DMS114 treated with DMSO at 0.1 percent for 48 hours (cell line): Measurements from ENCODE around the gene MINAR1.

Experiments
- DNase-seq: peaks from one replicate; lab custom pipeline; 2025; ENCODE audit not compliant: unreplicated experiment; lab: John Stamatoyannopoulos, UW

MINAR1 gene

GRCh38 chr15:79463043-79463780 lies 31.1 kb downstream of the MINAR1 start:
- no peak for DNase-seq

DNA sequence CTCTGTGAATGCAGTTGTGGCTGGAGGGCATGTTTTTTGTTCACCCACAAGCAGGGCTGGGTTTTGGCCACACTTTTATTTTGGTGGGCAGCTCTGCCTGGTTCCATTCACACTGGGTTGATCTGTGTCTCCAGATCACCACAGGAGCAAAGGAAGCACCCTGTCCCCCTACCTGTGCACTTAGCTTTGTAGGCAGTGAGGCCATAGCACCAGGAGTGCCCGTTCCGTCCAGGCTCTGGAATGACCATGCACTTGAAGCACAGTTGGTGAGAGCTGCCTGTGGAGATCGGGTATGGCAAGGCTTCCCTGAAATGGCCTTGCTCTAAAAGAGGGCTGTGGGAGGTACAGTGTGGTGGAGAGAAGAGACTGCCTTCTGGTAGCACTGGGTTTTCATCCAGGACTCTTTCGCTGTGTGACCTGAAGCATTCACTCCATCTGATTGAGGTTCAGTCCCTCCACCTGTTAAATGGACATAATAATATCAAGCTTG lies 31.7 kb downstream of the MINAR1 start:
- DNase-seq: no peak

DNA sequence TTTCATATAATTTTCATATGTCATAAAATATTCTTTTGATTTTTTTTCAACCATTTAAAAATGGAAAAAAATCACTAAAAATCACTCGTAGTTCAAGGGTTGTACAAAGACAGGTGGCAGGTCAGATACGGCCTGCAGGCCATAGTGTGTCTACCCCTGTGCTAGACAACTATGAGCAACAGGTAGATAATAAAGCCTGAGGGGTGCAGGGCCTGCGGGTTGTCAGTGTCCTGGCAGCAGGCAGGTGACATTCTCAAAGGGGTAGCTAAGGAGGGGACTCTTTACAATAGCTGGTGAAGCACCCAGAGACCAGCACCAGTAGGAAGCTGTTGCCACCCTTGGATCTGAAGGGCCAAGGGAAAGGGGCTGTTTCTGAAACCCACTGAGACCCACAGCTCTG lies 34.4 kb downstream of the MINAR1 start:
- no peak for DNase-seq

- no peak for DNase-seq
These were observed 35.9 kb downstream of the MINAR1 start for GRCh38 chr15:79467865-79468586.

GRCh38 chr15:79472446-79472845 lies 40.3 kb downstream of the MINAR1 start:
- DNase-seq: no peak

DNA sequence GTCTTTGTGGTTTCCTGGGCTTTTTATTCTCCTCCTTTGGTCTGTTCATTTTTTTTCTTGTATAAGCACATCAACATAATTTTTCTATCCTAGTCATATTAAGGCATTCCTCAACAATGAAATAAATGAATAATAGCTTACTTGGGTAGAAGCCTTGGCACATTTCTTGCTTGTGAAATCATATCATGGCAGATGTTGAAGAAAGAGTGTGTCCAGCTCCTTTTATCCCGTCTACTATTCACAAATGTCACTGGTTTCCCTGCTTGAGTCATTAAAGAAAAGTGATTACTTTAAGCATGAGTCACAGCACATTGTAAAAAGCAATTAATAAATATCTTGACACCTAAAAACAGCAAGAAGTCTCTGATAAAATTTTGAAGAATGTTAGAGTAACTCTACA lies 42.1 kb downstream of the MINAR1 start:
- no peak for DNase-seq

GRCh38 chr15:79475306-79475705 lies 43.2 kb downstream of the MINAR1 start:
- DNase-seq: no peak

- no peak for DNase-seq
These were observed 46.0 kb downstream of the MINAR1 start for GRCh38 chr15:79478108-79478507.

GRCh38 chr15:79479616-79480015 lies 47.5 kb downstream of the MINAR1 start:
- DNase-seq: no peak

- DNase-seq: no peak
These were observed 49.7 kb downstream of the MINAR1 start for GRCh38 chr15:79481793-79482192.
